PC-9 (cell line): ENCODE results near the gene FGD2. TPM values are rescaled to one million over a fixed set of nuclear protein-coding genes. Genes with fewer than 3 reads are reported as not detected.

Experiments
- BruUV-seq: library from RNA; stranded (reverse); fragments of 400-500 nt; replicated peaks from 2 replicates; lab custom pipeline; 2021; lab: Mats Ljungman, UMichigan
- CTCF ChIA-PET: fragments of 300-600 bp; sonication (Branson Sonifier 250); formaldehyde crosslinking; loops from one replicate; lab custom pipeline; 2022; ENCODE audit warnings: antibody characterized with exemption; lab: Charles Lee
- POLR2A ChIA-PET: fragments of 300-600 bp; sonication (Branson Sonifier 250); formaldehyde crosslinking; loops from one replicate; lab custom pipeline; 2022; ENCODE audit warnings: antibody characterized with exemption; ENCODE audit not compliant: unreplicated experiment; lab: Charles Lee
- DNase-seq, 2 experiments: peaks; one replicate each; pipeline versions ENCODE4 v3.0.0 to v3.0.0-alpha.2; 2015 to 2022; ENCODE audit warnings: mixed read lengths in 1 of 2
- H2AFZ ChIP-seq: fragments of 200-600 bp; sonication (generic); 2 replicates; pipeline ENCODE4 v1.8.1; 2017; ENCODE audit warnings: antibody characterized with exemption
- H3F3A ChIP-seq: fragments of 200-600 bp; sonication (generic); 2 replicates; pipeline ENCODE4 v1.8.1; 2017; ENCODE audit warnings: antibody characterized with exemption, mild to moderate bottlenecking, low read depth; ENCODE audit not compliant: insufficient read depth
- H3K27ac ChIP-seq: fragments of 200-600 bp; sonication (generic); 2 replicates; pipeline ENCODE4 v1.6.1; 2016; ENCODE audit warnings: mixed run types
- H3K27me3 ChIP-seq: fragments of 200-600 bp; sonication (generic); 2 replicates; pipeline ENCODE4 v1.6.1; 2016; ENCODE audit warnings: low read depth, mixed run types; ENCODE audit not compliant: insufficient read depth
- H3K36me3 ChIP-seq: fragments of 200-600 bp; sonication (generic); 2 replicates; pipeline ENCODE4 v1.6.1; 2016; ENCODE audit warnings: low read depth, mixed run types
- H3K4me1 ChIP-seq: fragments of 200-600 bp; sonication (generic); replicated peaks from 2 replicates; pipeline ENCODE4 v1.6.1; 2016; ENCODE audit warnings: mixed run types; ENCODE audit not compliant: insufficient read depth
- H3K4me2 ChIP-seq: fragments of 200-600 bp; sonication (generic); 2 replicates; pipeline ENCODE4 v1.6.1; 2017; ENCODE audit warnings: mixed run types
- H3K4me3 ChIP-seq: fragments of 200-600 bp; sonication (generic); 2 replicates; pipeline ENCODE4 v1.6.1; 2016; ENCODE audit warnings: mixed run types
- H3K79me2 ChIP-seq: fragments of 200-600 bp; sonication (generic); 2 replicates; pipeline ENCODE4 v1.6.1; 2017; ENCODE audit warnings: low read depth, mixed run types
- H3K9me2 ChIP-seq: fragments of 200-600 bp; sonication (generic); 2 replicates; pipeline ENCODE4 v1.8.1; 2017; ENCODE audit warnings: mild to moderate bottlenecking; ENCODE audit not compliant: insufficient read depth
- H3K9me3 ChIP-seq: fragments of 200-600 bp; sonication (generic); 2 replicates; pipeline ENCODE4 v1.8.1; 2016; ENCODE audit warnings: low read depth; ENCODE audit not compliant: insufficient read depth
- H4K20me1 ChIP-seq: fragments of 200-600 bp; sonication (generic); 2 replicates; pipeline ENCODE4 v1.8.1; 2017; ENCODE audit not compliant: insufficient read depth
- CTCF ChIP-seq: fragments of 200-600 bp; sonication (generic); conservative IDR thresholded peaks from 2 replicates; pipeline ENCODE4 v1.6.1; 2017; ENCODE audit warnings: mixed run types, antibody characterized with exemption, mild to moderate bottlenecking, moderate library complexity
- EZH2 ChIP-seq: fragments of 200-600 bp; sonication (generic); IDR thresholded peaks from 2 replicates; pipeline ENCODE4 v1.8.0; 2017; ENCODE audit warnings: antibody characterized with exemption, low read depth
- intact Hi-C: fragments of 100-400 bp; cut with micrococcal nuclease; formaldehyde crosslinking; loops from one replicate; pipeline ENCODE4 v1.10.0; 2022; ENCODE audit not compliant: unreplicated experiment
- total RNA-seq: library from RNA; stranded (reverse); gene quantifications from 2 replicates; pipeline ENCODE4 v1.2.3, GENCODE V29; 2021

Gene FGD2
- total RNA-seq, 1 experiment from 2014 or later: 0.50 TPM

DNA sequence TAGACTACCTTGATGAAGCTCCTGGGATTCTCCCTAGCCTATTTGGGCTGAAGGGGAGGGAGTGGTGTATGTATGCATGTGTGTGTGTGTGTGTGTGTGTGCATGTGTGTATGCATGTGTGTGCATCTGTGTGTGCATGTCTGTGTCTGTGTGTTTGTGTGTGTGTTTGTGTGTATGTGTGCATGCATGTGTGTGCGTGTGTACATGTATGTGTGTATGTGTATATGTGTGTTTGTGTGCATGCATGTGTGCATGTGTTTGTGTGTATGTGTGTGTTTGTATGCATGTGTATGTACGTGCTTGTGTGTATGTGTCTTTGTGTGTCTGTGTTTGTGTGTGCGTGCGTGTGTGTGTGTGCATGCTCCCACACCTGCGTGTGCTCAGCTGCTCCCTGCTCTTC lies 15.4 kb downstream of the FGD2 start:
- BruUV-seq: no TSS peak
- no peaks in the 10 kb centered on the region for H3K36me3 ChIP-seq
- no peaks in the 10 kb centered on the region for H3K79me2 ChIP-seq
- ChIA-PET POLR2A (interaction anchor here (0.6 kb wide), 1 partner anchor 496 kb away, joined by 3 read pairs; no protein-coding TSS in a partner anchor), CTCF (interaction anchor here (0.6 to 5.4 kb wide), 5 partner anchors 29 to 246 kb away, joined by 3 to 45 read pairs (median 5); no protein-coding TSS in a partner anchor)
- intact Hi-C loops: loop anchor here (2.0 to 10.0 kb wide), 4 partner anchors 71 to 674 kb away; partner anchors contain the start of gene MDGA1
- no peaks in the 10 kb centered on the region for H3K27me3 ChIP-seq
- peaks cover 70% of the 10 kb centered on the region for H3K4me1 ChIP-seq
- H3F3A ChIP-seq: peaks cover 50% of the 10 kb centered on the region
- H4K20me1 ChIP-seq: no peaks in the 10 kb centered on the region
- no peaks in the 10 kb centered on the region for H3K9me2 ChIP-seq
- peak in 1 of 2 experiments; percentile 12 for DNase-seq
- no peak overlapping the region for H3K4me3 ChIP-seq
- no peaks in the 10 kb centered on the region for H3K9me3 ChIP-seq
- H3K4me2 ChIP-seq: no peak overlapping the region
- H2AFZ ChIP-seq: no peak overlapping the region
- TF ChIP-seq CTCF (no peak), EZH2 (no peak)
- no peak overlapping the region for H3K27ac ChIP-seq

GRCh38 chr6:37021356-37022129 lies 16.1 kb downstream of the FGD2 start:
- Histone ChIP-seq H3K27ac (peak overlapping the region; percentile 100; the same call in 1 of the 2 replicates), H4K20me1 (no peaks in the 10 kb centered on the region), H3K79me2 (no peaks in the 10 kb centered on the region), H3K9me2 (no peaks in the 10 kb centered on the region), H3K4me1 (peaks cover 72% of the 10 kb centered on the region), H3K9me3 (no peaks in the 10 kb centered on the region), H2AFZ (no peak overlapping the region), H3K4me3 (no peak overlapping the region), H3F3A (peaks cover 50% of the 10 kb centered on the region), H3K27me3 (no peaks in the 10 kb centered on the region), H3K36me3 (no peaks in the 10 kb centered on the region), H3K4me2 (peak overlapping the region; percentile 64)
- no TSS peak for BruUV-seq
- intact Hi-C loops: loop anchor here (2.0 to 10.0 kb wide), 4 partner anchors 71 to 673 kb away; partner anchors contain the start of gene MDGA1
- TF ChIP-seq EZH2 (no peak), CTCF (peak; percentile 74)
- POLR2A ChIA-PET: interaction anchor here (0.7 kb wide), 1 partner anchor 268 kb away, joined by 3 read pairs; no protein-coding TSS in a partner anchor
- peak; percentile 60 to 68 for DNase-seq
- CTCF ChIA-PET: interaction anchor here (0.6 to 5.4 kb wide), 14 partner anchors 29 to 412 kb away, joined by 3 to 45 read pairs (median 4); partner anchors contain the start of gene CMTR1

GRCh38 chr6:37022135-37022863 lies 16.8 kb downstream of the FGD2 start:
- H3K27me3 ChIP-seq: no peaks in the 10 kb centered on the region
- H3K4me2 ChIP-seq: peak overlapping the region; percentile 64
- TF ChIP-seq EZH2: no peak
- TF ChIP-seq CTCF: no peak
- peaks cover 50% of the 10 kb centered on the region for H3F3A ChIP-seq
- intact Hi-C loops: loop anchor here (5.0 to 10.0 kb wide), 3 partner anchors 70 to 673 kb away; partner anchors contain the start of gene MDGA1
- peak overlapping the region; percentile 100 for H3K27ac ChIP-seq
- H3K4me1 ChIP-seq: peaks cover 72% of the 10 kb centered on the region
- no peak for DNase-seq
- H3K4me3 ChIP-seq: no peak overlapping the region
- H3K79me2 ChIP-seq: no peaks in the 10 kb centered on the region
- no peaks in the 10 kb centered on the region for H3K9me2 ChIP-seq
- ChIA-PET POLR2A (interaction anchor here (0.7 kb wide), 1 partner anchor 269 kb away, joined by 3 read pairs; no protein-coding TSS in a partner anchor), CTCF (interaction anchor here (0.6 to 5.4 kb wide), 9 partner anchors 28 to 411 kb away, joined by 3 to 45 read pairs (median 4); partner anchors contain the start of gene CMTR1)
- no peaks in the 10 kb centered on the region for H3K36me3 ChIP-seq
- no peak overlapping the region for H2AFZ ChIP-seq
- H4K20me1 ChIP-seq: no peaks in the 10 kb centered on the region
- H3K9me3 ChIP-seq: no peaks in the 10 kb centered on the region
- no TSS peak for BruUV-seq
